WI38 (cell line): ENCODE measurements around the gene ERCC6L2.

Experiments
- H3K4me3 ChIP-seq: 2 replicates; pipeline ENCODE4 v1.5.1; 2011; ENCODE audit warnings: low read depth, mild to moderate bottlenecking, control low read depth, low read length
- TF ChIP-seq, protein P1 (sequence below): IDR thresholded peaks from 2 replicates; pipeline ENCODE4 v1.5.1; 2012; ENCODE audit warnings: low read depth, mild to moderate bottlenecking, control low read depth, low read length

ERCC6L2 gene

DNA sequence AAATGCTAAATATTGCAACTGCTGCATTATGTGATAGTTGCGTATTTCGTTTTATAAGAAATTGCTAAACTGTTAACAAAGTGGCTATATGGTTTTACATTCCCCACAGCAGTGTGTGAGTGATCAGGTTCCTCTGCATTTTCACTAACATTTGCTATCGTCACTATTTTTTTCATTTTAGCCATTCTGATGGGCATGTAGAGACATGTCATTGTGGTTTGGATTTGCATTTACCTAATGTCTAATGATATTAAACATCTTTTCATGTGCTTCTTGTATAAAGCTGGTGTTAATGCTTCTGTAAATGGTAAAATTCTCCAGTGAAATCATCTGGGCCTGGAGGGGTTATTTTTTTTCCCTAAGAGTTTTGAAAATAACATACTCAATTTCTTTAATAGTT lies 61.6 kb downstream of the ERCC6L2 start:
- no peak overlapping the region for H3K4me3 ChIP-seq
- TF ChIP-seq, protein P1, sequence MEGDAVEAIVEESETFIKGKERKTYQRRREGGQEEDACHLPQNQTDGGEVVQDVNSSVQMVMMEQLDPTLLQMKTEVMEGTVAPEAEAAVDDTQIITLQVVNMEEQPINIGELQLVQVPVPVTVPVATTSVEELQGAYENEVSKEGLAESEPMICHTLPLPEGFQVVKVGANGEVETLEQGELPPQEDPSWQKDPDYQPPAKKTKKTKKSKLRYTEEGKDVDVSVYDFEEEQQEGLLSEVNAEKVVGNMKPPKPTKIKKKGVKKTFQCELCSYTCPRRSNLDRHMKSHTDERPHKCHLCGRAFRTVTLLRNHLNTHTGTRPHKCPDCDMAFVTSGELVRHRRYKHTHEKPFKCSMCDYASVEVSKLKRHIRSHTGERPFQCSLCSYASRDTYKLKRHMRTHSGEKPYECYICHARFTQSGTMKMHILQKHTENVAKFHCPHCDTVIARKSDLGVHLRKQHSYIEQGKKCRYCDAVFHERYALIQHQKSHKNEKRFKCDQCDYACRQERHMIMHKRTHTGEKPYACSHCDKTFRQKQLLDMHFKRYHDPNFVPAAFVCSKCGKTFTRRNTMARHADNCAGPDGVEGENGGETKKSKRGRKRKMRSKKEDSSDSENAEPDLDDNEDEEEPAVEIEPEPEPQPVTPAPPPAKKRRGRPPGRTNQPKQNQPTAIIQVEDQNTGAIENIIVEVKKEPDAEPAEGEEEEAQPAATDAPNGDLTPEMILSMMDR, result no peak

GRCh38 chr9:95938724-95939123 lies 63.2 kb downstream of the ERCC6L2 start:
- no peak overlapping the region for H3K4me3 ChIP-seq
- TF ChIP-seq, protein P1, result no peak

- TF ChIP-seq, protein P1, result no peak
- no peak overlapping the region for H3K4me3 ChIP-seq
These were observed 64.0 kb downstream of the ERCC6L2 start for GRCh38 chr9:95939472-95939871.

- H3K4me3 ChIP-seq, result no peak overlapping the region
- TF ChIP-seq, protein P1, result no peak
These were observed 64.8 kb downstream of the ERCC6L2 start for GRCh38 chr9:95940265-95940664.

- TF ChIP-seq, protein P1, result no peak
- no peak overlapping the region for H3K4me3 ChIP-seq
These were observed 66.5 kb downstream of the ERCC6L2 start for GRCh38 chr9:95942016-95942415.

GRCh38 chr9:95947118-95947517 lies 71.6 kb downstream of the ERCC6L2 start:
- H3K4me3 ChIP-seq, result no peak overlapping the region
- TF ChIP-seq, protein P1, result no peak

DNA sequence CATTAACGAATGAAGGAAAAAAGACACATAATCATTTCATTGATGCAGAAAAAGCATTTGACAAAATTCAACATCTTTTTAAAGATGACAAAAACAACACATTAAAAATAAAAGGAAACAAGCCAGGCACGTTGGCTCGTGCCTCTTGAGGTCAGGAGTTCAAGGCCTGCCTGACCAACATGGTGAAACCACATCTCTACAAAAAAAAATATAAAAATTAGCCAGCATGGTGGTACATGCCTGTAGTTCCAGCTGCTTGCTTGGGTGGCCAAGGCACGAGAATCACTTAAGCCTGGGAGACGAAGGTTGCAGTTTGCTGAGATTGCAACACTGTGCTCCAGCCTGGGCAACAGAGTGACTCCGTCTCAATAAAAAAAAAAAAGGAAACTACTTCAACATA lies 77.0 kb downstream of the ERCC6L2 start:
- no peak overlapping the region for H3K4me3 ChIP-seq
- TF ChIP-seq, protein P1, result no peak
